HK-2 (cell line): ENCODE measurements around the gene ABI1.
"Not testable (repeated sequence)": the region's sequence is repeated elsewhere in the genome, so short reads cannot be mapped to it uniquely, and the experiment has no call there.

Source experiments
- DNase-seq: peaks from one replicate; pipeline ENCODE4 v3.0.0-alpha.2; 2018; ENCODE audit not compliant: unreplicated experiment

ABI1 gene

DNA sequence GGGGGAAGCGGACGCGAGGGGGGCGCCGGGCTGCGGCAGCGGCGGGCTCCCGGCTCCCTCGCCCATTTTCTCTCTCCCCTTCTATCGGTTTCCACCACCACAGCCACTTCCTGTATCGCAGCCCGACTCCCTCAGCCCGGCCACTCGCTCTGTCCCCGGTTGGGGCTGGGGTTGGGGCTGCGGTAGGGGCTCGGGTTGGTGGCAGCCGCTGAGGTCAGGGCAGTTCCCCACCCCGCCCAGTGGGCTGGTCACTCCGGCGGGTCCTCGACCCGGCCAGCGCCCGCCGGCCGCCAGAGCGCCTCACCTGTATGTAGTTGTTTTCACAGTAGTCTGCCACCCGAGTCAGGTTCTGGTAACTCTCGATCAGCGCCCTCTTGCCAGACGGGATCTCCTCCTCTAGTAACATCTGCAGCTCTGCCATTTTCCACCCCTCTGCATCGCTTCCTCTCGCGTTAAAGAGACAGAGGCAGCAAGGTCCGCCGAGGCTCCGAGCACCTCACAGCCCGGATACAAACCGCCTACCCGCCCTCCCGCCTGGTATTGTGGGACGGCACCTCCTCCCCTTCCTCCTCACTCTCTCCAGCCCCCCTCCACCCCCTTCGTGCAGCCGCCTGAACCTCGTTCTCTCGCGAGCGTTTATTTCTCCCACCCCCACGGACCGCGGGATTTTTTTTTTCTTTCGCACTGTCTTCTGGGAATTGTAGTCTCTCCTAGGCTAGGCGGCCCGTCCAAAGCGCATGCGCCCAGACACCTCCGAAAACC is at the start of gene ABI1:
TSS of gene ABI1 (minus strand) at position 516 of the 762 bp plus-strand sequence. CDS start at position 421, 95 bp downstream.
- peak; percentile 93 for DNase-seq

DNA sequence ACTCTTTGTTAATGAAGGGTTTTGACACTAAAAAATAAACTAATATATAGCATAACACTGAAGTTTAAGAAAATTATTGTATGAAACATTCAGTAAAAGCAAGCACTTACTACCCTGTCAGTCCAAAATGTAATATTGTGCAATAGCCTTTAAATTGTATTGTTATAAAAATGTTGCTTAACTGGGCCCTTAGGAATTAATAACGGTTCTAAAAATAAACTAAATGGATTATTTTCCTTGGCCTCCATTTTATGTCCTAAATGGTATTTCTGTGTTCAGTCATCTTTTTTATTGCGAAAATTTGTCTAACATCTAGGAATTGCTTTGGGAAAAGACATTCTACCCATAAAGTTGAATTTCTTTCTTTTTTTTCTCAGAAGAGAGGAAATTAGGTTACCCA is 49.0 kb upstream of the ABI1 start:
- DNase-seq = no peak

DNA sequence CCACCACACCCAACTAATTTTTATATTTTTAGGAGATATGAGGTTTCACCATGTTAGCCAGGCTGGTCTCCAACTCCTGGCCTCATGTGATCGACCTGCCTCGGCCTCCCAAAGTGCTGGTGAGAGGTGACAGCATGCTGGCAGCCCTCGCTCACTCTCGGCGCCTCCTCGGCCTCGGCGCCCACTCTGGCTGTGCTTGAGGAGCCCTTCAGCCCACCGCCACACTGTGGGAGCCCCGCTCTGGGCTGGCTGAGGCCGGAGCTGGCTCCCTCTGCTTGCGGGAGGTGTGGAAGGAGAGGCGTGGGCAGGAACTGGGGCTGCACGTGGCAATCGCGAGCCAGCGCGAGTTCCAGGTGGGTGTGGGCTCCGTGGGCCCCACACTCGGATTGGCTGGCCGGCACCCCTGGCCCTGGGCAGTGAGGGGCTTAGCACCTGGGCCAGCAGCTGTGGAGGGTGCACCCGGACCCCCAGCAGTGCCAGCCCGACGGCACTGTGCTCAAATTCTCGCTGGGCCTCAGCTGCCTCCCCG is 44.6 kb upstream of the ABI1 start:
- DNase-seq = not testable (repeated sequence)

DNA sequence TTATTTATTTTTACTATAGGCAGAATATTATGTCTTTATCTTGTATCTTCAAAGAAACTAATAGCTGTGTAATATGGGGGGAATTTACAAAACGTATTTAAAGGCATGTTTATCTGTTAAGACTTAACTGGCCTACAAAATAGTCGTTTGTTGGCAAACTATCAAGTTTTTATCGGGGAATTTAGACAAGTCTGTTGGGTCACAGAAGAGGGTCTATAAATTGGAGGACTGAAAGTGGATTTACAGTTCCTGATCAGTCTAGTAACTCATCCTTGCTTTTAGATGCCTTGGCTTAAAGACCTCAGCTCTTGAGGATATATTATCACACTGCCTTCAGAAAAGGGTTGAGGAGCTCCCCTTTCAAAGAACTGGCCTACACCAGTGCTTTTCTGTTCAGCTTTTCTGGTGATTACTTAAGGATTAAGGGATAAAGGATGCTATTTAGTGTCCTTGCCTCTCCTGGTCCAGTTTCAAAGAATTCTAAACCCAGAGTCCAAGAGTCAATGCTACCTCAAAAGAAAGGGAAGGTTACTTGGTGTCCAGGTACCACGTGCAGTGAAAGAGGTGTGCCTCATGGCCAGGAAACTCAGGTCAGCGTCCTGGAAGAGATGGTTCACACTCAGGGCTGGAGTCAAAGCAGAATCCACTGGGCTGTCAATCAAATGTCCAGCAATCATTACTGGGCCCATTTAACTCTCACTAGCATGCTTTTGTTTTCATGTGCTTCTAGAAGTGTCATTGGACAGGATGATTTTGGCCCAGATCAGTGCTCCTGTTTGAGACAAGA is 42.9 kb upstream of the ABI1 start:
- no peak for DNase-seq

DNA sequence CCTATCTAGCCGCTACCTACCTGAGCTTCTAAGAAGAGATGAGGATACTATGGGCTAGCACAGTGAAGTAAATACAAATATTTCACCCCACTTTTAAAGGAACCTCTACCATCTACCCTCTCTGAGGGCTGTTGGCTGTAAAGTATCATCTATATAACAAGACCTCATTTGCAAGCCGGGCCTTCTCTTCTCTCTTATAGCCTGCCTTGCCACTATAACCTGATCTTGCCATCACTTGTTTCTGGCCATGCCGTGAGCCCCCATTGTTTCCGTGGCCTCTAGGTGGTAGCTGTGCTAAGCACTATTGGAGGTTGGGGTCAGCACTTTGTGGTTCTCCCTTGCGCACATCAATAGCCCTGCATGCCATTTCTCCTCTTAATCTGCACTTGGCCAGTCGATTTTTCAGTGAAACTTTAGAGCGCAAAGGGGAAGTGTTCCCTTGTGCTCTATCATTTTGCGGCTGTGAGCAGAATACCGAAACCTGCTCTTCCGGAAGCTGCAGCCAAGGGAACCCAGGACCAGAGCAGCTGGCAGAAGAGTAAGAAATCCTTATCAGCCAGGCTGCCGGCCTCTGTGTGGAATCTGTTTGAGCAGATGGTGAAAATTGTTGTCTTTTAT is 31.7 kb upstream of the ABI1 start:
- DNase-seq = not testable (repeated sequence)

DNA sequence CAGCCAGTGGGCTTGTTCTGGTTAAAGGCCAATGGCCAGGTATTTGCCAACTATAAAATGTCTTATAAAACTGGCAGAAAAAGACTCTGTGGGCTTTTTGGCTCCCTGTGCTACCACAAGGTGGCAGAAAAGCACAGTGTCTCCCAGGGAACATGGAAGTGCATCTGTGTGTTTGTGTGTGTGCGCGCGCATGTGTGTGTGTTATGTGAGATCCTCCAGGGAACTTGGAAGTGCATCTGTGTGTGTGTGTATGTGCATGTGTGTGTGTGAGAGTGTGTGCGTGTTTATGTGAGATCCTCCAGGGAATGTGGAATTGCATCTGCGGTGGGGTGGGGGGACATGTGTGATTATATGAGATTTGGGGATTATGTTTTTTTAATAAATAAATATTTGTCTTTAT is 30.2 kb upstream of the ABI1 start:
- DNase-seq = peak; percentile 36

DNA sequence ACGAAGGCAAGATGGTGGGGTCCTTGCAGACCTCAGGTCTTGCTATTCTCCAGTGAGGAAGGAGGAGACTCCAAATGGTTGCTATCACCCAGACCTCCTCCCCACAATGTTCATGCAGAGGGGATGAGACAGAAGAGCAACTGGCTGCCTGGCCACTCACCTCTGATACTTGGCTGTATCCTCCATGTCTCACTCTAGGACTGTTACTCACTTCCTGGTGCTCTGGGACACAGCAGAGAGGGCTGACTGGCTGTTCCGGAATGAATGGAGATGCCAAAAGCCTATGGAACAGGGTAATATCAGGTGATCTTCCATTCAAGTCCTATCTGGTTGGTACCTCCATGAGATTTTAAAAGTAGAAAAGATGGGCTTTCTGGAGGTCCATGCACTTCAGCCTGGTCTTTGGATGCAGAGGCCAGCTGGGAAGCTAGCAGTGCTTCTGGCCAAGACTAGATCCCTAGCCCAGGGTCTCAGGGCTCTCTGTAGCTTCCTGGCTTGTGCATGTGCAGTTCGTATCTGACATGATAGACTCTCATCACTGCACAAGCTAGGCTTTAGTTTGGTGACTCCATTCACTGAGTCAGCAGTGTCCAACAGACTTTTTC is 27.0 kb upstream of the ABI1 start:
- DNase-seq = no peak

DNA sequence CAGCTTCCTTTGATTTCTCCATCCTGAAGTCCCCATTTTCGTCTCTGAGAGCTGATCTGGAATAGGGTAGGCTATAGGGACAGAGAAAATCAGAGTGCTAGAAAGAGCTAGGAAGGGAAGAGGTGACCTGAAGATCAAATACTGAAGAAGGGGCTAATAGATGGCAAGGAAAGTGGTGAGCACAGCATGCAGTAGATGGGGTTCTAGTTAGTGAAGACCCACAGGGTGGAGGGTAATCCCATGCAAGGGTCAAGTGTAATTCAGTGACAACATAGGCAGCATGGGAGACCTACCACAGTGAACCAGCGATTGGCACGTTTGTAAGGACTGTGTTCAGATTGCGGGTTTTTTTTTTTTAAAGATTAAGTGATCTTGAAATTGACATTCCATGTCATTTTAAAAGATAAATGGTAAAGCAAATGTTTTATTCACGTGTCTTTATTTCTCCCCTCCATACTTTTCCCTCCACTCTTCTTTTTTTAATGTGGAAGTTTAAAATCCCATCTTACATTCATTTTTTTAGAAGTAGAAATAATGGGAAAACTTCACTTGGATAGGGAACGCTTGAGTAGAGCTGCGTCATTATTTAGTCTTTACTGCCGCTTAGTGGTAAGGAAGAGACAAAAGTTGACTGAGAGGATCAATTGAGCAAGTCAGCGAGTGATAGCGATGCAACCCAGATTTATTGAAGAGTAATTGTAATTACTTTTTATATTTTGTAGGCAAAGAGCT is 21.0 kb upstream of the ABI1 start:
- DNase-seq = no peak

DNA sequence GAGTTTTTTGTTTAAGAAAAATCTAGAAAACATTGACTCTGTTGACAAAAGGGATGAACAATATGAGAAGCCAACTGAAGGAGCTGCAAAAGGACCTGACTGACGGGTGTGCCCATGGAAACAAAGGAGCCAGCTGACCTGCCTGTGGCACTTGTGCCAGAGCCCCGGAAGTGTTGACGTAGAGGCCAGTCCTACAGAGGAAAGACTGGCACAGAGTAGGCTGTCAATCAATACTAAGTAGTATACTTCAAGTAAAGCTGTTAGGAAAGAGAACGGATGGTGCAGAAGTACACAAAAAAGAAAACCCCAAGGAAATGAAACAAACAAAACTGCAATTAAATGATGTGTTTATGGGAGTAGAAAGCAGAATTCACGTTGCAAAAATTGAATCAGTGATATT is 19.0 kb upstream of the ABI1 start:
- DNase-seq = no peak

DNA sequence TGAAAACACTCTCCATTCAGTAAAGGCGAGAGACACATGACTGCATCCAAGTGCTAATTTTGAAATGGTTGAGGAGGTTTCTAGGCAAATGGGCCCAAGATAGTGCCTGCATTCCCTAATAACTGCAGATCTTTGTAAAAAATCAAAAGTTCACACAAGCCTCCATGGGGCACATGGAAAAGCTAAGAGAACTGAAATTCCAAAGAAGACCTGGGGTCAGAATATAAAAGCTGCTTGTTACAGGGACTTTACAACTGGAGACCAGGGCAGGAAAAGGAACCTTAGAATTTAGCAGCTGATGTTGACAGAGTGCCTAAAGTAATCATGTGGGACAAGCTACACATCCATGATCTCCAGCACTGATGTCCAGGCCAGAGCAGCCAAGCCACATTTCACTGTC is 10.0 kb upstream of the ABI1 start:
- DNase-seq = no peak

DNA sequence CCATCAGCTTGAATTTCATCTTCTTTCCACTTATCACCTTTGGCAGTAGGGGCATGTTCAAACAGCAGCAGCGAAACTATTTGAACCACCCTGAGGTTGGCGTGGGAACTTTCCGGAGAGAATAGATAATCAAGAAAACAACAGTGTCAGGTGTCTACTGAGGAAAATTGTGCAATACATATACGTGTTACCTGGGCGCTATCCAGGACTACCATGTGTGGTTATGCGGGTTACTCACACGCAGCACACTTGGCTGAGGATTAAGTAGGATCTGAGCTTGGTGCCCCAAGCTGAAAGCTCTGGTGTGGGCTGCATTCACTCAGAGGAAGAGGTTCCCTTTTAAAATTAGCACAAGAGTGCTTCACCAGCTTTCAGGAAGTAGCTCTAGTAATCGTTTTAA is 8.8 kb upstream of the ABI1 start:
- DNase-seq = no peak

DNA sequence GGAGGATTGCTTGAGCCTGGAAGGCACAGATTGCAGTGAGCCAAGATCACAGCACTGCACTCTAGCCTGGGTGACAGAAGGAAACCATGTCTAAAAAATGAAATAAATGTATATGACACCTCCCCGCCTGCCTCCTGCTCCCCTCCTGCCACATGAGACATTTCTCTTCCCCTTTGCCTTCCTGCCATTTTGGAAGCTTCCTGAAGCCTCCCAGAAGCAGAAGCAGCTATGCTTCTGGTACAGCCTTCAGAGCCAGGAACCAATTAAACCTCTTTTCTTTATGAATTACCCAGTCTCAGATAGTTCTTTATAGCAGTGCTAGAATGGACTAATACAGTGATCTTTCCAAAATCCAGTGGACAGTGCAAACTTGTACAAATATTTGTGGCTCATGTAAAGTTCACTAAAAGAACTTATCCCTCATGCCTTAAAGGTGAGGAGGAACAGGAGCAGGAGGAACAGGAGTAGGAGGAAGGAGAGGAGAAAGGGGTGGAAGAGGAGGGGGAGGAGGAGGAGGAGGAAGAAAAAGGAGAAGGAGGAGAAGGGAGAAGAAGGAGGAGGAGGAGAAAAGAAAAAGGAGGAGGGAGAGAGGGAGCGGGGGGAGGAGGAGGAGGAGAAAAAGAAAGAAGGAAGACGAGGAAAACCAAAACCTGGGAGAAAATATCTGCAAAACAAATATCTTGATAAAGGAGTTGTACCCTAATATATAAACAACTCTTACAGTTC is 2.8 kb upstream of the ABI1 start:
- DNase-seq = no peak

DNA sequence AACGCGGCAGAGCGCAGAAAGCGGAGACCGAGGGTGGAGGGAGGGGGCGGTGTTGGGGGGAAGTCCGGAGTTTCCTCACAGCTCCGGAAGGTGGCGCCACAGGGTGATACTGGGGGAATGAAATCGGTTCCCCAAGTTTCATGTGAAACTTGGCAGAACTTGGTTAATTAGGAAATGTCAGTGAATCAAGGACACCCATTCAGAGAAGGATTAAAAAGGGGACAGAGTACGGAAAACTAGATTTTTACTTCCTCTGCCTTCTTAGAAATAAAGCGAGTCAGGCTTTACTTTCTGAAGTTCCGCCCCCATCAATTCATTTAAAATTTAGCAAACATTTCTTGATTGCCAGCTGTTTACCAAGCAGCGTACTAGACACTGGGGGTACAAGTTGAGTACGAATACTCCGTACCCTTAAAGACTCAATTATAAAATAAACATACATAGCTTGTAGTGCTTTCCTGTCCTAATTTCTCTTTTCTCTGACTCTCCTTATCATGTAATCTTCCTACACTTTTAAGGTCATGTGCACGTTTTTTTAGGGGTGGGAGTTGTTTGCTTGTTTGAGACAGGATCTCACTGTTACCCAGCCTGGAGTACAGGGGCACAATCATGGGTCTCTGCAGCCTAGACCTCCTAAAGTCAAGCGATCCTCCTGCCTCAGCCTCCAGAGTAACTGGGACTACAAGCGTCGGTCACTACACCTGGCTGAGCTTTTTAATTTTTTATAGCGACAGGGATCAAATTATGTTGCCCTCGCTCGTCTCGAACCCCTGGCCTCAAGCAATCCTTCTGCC is 644 bp upstream of the ABI1 start:
- DNase-seq = no peak

DNA sequence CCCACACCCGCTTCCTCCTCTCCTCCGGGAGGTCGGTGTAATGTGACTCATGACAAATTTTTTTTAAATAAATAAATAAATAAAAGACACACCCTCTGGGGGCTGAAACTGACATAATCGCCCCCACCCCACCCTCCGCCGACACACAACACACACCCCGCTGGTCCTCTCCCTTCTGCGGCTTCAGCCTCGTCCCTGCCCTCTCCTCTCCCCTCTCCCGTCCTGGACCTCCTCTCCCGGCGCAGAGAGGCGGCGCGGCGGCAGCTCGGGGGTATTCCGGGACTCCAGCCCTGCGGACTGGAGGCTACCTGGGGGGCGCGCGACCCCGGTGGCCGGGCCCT is 686 bp downstream of the ABI1 start:
- DNase-seq = peak; percentile 55

DNA sequence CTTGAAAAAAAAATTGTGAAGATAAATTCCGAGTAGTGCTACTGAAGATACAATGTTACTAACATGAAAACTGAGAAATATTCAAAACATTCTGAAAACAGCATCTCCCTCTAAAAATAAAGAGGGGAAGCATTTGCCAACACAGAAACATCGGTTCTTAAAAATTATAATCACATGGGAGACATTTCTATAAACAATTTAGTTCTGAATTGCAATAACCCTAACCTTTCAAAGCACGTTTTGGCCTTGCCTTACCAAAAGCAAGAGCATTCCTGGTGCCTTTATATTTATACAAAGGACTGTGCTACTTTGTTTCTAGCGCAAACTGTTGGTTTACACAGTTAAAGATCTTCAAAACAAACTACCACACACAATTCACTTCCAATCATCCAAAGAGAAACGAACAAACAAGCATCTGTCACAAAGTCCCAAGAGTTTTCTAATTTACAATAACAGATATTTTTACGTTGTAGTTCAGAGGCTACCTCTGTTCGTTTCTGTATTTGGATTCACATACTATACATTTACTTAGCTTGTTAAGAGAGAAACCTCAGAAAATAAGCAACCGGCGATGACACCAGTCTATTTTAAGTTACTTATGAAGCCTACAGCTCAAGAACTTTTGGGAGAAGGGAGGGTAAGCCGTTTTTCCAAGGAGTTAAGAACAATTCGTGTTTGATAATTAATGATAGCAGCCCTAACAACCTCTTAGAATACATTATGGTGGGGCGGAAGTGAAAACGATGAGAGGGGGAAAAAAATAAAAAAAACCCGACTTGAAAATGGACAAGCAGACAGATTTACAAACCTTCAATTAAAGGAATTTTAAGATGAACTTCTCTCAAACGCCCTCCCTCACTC is 1.3 kb downstream of the ABI1 start:
- DNase-seq = no peak

DNA sequence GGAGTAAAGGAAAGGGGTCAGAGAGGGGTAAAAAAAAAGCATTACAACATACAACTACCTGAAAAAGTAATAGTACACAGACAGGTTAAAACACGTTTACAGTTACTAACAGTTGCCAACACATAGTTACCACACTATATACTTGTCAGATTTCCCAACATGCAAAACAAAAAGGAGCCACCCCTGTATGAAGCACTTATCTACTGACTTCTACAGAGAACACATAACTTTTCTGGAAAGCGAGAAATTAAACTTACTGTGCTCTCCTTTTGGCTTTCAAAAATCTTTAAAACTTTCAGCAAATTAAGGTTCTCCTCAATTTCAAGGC is 2.1 kb downstream of the ABI1 start:
- no peak for DNase-seq

DNA sequence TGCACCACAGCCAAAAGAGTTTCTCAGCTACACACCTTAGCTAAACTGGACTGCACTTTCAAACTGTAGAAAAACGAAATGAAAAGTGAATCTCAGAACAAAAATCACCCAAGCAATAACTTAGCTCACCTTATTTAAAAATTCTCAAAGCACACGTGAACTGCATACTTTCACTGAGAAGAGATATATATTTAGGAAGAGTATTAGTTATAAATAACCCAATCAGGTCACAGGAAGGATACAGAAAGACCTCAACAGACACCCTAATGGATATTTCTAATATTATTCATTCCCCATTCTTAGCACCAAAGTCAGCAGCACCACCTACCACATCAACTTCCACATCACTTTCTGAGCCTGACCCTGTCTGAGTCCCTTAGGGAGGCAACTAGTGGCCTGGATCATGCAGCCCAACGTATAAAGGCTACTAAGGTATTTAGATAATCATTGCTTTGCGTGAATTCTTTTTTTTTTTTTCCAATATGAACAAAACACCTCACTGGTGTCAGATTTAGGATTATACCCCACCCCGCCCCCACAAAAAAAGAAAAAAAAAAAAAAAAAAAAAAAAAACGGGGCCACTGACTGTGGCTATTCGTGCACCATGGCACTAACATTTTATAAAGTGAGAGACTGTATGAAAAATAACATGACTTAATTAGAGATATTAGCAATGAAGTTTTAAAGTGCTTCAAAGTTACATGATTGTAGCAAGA is 2.6 kb downstream of the ABI1 start:
- no peak for DNase-seq

DNA sequence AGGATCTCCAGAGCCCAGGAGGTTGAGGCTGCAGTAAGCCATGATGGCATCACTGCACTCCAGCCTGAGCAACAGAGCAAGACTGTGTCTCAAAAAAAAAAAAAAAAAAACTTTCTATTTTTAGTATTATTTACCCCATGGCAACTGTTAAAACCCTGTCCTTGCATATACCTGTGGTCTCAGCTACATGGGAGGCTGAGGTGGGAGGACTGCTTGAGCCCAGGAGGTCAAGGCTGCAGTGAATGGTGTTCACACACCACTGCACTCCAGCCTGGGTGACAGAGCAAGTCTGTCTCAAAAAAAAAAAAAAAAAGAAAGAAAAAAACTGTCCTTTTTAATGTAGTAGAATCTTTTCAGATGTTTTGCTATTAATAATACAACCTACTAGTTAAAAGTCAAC is 3.2 kb downstream of the ABI1 start:
- DNase-seq = not testable (repeated sequence)

DNA sequence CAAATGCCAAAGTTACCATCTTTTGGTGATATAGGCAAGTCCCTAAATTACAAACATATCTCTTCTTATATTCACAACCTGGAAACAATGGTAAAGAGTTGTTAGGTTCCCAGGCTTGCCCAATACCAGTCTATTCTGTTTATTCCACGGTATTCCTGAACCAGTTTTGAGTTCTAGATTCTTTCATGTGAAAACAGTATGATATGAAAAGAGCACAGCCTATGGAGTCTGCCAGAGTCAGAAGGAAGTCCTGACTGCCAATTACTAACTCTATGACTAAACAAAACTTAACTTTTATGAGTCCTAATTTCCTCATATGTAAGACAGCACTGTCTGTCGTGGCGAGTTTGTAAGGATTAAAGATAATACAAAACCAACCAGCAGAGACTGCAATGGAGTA is 5.6 kb downstream of the ABI1 start:
- no peak for DNase-seq
